KMS-11 (cell line): Measurements from ENCODE around the gene KIF16B.

Experiments used
- H2AFZ ChIP-seq: fragments of 200-600 bp; sonication (generic); 2 replicates; pipeline ENCODE4 v1.6.1; 2016; ENCODE audit warnings: antibody characterized with exemption, mixed run types, low read depth
- H3K27ac ChIP-seq: fragments of 200-600 bp; sonication (generic); 2 replicates; pipeline ENCODE4 v1.6.1; 2016; ENCODE audit warnings: mild to moderate bottlenecking, mixed run types
- H3K27me3 ChIP-seq: fragments of 200-600 bp; sonication (generic); 2 replicates; pipeline ENCODE4 v1.6.1; 2017; ENCODE audit warnings: mild to moderate bottlenecking, low read depth, mixed run types, moderate library complexity; ENCODE audit not compliant: insufficient read depth
- H3K36me3 ChIP-seq: fragments of 200-600 bp; sonication (generic); 2 replicates; pipeline ENCODE4 v1.6.1; 2017; ENCODE audit warnings: mild to moderate bottlenecking, mixed run types; ENCODE audit not compliant: insufficient read depth
- H3K4me1 ChIP-seq: fragments of 200-600 bp; sonication (generic); 2 replicates; pipeline ENCODE4 v1.6.1; 2016; ENCODE audit warnings: mild to moderate bottlenecking, low read depth, mixed run types; ENCODE audit not compliant: poor library complexity, severe bottlenecking
- H3K4me2 ChIP-seq: fragments of 200-600 bp; sonication (generic); 2 replicates; pipeline ENCODE4 v1.7.0; 2016; ENCODE audit warnings: mild to moderate bottlenecking, mixed run types
- H3K4me3 ChIP-seq: fragments of 200-600 bp; sonication (generic); IDR thresholded peaks from 2 replicates; pipeline ENCODE4 v1.6.1; 2017; ENCODE audit warnings: low read depth, low read length, mixed read lengths; ENCODE audit not compliant: insufficient read depth
- H3K79me2 ChIP-seq: fragments of 200-600 bp; sonication (generic); 2 replicates; pipeline ENCODE4 v1.6.1; 2016; ENCODE audit warnings: low read depth, mixed run types; ENCODE audit not compliant: insufficient read depth
- H3K9ac ChIP-seq: fragments of 200-600 bp; sonication (generic); 2 replicates; pipeline ENCODE4 v1.6.1; 2016; ENCODE audit warnings: mild to moderate bottlenecking, mixed run types
- H4K20me1 ChIP-seq: fragments of 200-600 bp; sonication (generic); 2 replicates; pipeline ENCODE4 v1.6.1; 2016; ENCODE audit warnings: mild to moderate bottlenecking, mixed run types; ENCODE audit not compliant: insufficient read depth
- TF ChIP-seq, protein P1 (sequence below): fragments of 200-600 bp; sonication (generic); conservative IDR thresholded peaks from 2 replicates; pipeline ENCODE4 v1.6.1; 2017; ENCODE audit warnings: low read depth, mild to moderate bottlenecking, antibody characterized with exemption, low read length, moderate library complexity, mixed read lengths

Gene KIF16B

DNA sequence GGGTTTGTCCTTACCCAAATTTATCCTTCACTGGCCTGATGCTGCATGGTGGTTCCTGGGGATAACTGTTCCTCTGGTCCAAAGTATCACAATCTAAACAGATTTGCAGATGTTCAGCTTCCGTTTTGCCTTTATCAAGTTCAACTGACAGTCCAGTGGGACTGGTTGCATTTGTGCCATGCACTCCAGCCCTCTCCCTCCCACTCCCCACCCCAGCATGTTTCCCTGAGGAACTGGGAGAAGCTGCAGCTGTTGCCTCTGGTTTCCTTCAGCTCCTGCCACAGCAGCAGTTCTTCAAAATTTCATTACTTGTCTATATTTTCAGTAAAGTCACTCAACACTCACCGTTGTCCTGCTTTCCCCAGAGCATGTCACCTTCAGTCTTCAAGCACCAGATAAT is 39.5 kb upstream of the KIF16B start:
- TF ChIP-seq, protein P1, sequence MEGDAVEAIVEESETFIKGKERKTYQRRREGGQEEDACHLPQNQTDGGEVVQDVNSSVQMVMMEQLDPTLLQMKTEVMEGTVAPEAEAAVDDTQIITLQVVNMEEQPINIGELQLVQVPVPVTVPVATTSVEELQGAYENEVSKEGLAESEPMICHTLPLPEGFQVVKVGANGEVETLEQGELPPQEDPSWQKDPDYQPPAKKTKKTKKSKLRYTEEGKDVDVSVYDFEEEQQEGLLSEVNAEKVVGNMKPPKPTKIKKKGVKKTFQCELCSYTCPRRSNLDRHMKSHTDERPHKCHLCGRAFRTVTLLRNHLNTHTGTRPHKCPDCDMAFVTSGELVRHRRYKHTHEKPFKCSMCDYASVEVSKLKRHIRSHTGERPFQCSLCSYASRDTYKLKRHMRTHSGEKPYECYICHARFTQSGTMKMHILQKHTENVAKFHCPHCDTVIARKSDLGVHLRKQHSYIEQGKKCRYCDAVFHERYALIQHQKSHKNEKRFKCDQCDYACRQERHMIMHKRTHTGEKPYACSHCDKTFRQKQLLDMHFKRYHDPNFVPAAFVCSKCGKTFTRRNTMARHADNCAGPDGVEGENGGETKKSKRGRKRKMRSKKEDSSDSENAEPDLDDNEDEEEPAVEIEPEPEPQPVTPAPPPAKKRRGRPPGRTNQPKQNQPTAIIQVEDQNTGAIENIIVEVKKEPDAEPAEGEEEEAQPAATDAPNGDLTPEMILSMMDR = no peak
- H3K4me3 ChIP-seq = no peak overlapping the region
- no peak overlapping the region for H2AFZ ChIP-seq
- no peak overlapping the region for H3K4me2 ChIP-seq
- H3K27ac ChIP-seq = no peak overlapping the region
- no peaks in the 10 kb centered on the region for H3K79me2 ChIP-seq
- no peaks in the 10 kb centered on the region for H4K20me1 ChIP-seq
- H3K9ac ChIP-seq = no peak overlapping the region
- no peaks in the 10 kb centered on the region for H3K4me1 ChIP-seq
- H3K27me3 ChIP-seq = no peaks in the 10 kb centered on the region
- no peaks in the 10 kb centered on the region for H3K36me3 ChIP-seq

DNA sequence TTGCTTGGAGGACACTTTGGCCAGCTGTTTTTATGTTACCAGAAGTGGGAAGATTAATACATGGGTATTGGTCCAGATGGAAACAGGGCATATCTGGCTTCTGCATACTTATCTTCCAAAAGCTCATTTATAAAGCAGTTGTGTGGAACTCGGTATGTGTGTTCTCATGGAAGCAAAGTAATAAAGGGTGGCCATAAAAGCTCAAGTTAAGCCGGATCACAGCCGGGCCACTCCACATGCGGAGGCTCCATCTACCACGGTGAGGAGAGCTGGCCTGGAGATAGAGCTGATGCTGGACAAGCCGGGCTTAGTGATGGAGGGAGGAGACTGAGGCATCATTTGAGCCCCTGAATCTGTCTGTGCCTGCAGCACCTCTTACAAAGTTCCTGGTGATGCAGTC is 38.6 kb upstream of the KIF16B start:
- no peak overlapping the region for H2AFZ ChIP-seq
- H4K20me1 ChIP-seq = no peaks in the 10 kb centered on the region
- no peaks in the 10 kb centered on the region for H3K79me2 ChIP-seq
- H3K36me3 ChIP-seq = no peaks in the 10 kb centered on the region
- H3K27ac ChIP-seq = no peak overlapping the region
- H3K4me1 ChIP-seq = no peaks in the 10 kb centered on the region
- no peak overlapping the region for H3K4me3 ChIP-seq
- H3K4me2 ChIP-seq = no peak overlapping the region
- no peak overlapping the region for H3K9ac ChIP-seq
- TF ChIP-seq, protein P1 = no peak
- no peaks in the 10 kb centered on the region for H3K27me3 ChIP-seq

GRCh38 chr20:16609066-16609465 is 35.8 kb upstream of the KIF16B start:
- no peaks in the 10 kb centered on the region for H3K4me1 ChIP-seq
- TF ChIP-seq, protein P1 = no peak

DNA sequence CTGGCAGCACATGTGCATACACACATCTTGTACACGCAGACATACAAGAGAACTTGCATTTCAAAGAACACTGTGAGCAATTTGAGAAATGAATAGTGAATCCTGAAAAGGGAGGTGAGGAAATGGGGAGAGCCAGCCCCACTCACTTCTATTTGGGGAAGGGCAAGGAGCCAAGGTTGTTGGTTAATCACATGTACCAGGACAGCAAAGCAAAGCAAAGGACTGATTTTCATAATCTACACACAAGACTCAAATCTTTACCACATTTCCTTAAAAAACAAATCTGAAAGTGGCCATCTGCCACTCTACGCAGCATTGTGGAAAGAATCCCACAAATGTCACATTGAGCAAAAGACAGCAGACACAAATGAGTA is 35.0 kb upstream of the KIF16B start:
- no peaks in the 10 kb centered on the region for H3K27me3 ChIP-seq
- TF ChIP-seq, protein P1 = no peak
- H3K27ac ChIP-seq = no peak overlapping the region
- no peak overlapping the region for H2AFZ ChIP-seq
- H3K36me3 ChIP-seq = no peaks in the 10 kb centered on the region
- no peak overlapping the region for H3K4me2 ChIP-seq
- H3K4me1 ChIP-seq = no peaks in the 10 kb centered on the region
- no peak overlapping the region for H3K4me3 ChIP-seq
- H4K20me1 ChIP-seq = no peaks in the 10 kb centered on the region
- no peaks in the 10 kb centered on the region for H3K79me2 ChIP-seq
- no peak overlapping the region for H3K9ac ChIP-seq

More at GRCh38 chr20:16609066-16609465, 35.8 kb upstream of the KIF16B start:
- H3K27me3 ChIP-seq = no peaks in the 10 kb centered on the region
- no peaks in the 10 kb centered on the region for H4K20me1 ChIP-seq
- no peaks in the 10 kb centered on the region for H3K36me3 ChIP-seq
- no peak overlapping the region for H3K4me3 ChIP-seq
- no peak overlapping the region for H2AFZ ChIP-seq
- no peak overlapping the region for H3K27ac ChIP-seq
- H3K4me2 ChIP-seq = no peak overlapping the region
- no peaks in the 10 kb centered on the region for H3K79me2 ChIP-seq
- no peak overlapping the region for H3K9ac ChIP-seq
